Measurements from ENCODE around the gene CIAO3. TPM values are rescaled to one million over a fixed set of nuclear protein-coding genes. Genes with fewer than 3 reads are reported as not detected.

The CIAO3 gene
- total and polyA plus RNA-seq, 2 experiments from 2014 or later: 43.3 to 67.7 TPM

DNA sequence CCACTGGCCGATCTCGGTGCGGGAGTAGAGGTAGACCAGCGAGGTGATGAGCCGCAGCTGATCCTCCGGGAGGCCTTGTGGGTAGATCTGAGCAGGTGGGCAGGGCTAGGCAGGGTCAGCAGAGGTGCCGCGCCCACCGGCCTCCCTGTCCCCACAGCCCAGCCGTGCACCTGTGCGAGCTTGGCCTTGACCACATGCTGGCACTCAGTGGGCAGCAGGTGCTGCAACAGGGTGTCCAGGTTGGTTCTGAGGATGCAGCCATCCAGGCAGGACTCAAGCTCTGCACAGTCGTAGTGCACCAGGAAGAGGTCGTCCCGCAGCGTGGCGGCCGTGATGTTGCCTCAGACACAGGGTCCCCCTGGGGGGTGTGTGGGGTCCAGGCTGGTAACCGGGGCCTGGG lies 32.2 kb upstream of the CIAO3 start:
- Histone ChIP-seq H3K27ac (no peak overlapping the region), H3K4me1 (ENCODE audit: low read depth) (peaks cover 6% of the 10 kb centered on the region), H3K36me3 (no peaks in the 10 kb centered on the region), H3K4me3 (no peak overlapping the region), H3K27me3 (no peaks in the 10 kb centered on the region), H3K9me3 (ENCODE audit: low read depth) (no peaks in the 10 kb centered on the region)
- TF ChIP-seq, protein P1, sequence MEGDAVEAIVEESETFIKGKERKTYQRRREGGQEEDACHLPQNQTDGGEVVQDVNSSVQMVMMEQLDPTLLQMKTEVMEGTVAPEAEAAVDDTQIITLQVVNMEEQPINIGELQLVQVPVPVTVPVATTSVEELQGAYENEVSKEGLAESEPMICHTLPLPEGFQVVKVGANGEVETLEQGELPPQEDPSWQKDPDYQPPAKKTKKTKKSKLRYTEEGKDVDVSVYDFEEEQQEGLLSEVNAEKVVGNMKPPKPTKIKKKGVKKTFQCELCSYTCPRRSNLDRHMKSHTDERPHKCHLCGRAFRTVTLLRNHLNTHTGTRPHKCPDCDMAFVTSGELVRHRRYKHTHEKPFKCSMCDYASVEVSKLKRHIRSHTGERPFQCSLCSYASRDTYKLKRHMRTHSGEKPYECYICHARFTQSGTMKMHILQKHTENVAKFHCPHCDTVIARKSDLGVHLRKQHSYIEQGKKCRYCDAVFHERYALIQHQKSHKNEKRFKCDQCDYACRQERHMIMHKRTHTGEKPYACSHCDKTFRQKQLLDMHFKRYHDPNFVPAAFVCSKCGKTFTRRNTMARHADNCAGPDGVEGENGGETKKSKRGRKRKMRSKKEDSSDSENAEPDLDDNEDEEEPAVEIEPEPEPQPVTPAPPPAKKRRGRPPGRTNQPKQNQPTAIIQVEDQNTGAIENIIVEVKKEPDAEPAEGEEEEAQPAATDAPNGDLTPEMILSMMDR (IDR thresholded peaks at IDR 0.05; ENCODE audit: low read depth, low read length): no peak
- no peak for DNase-seq (ENCODE audit: low read depth in 1 of 2, low spot score in 1 of 2)

DNA sequence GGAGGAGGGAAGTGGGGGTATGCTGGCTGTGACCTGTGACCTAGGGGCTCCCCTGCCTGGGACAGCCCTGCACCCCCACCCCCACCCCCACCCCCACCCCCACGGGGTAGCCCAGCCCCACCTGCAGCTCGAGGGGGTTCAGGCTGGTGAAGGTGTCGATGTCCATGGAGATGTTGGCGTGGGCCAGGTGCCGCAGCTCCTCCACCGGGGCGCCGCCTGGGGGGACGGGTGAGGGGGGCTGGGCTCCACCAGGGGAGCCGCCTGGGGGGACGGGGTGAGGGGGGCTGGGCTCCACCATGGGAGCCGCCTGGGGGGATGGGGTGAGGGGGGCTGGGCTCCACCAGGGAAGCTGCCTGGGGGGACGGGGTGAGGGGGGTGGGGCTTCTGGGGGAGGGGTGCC lies 29.6 kb upstream of the CIAO3 start:
- no peaks in the 10 kb centered on the region for H3K9me3 ChIP-seq (ENCODE audit: low read depth)
- TF ChIP-seq, protein P1 (IDR thresholded peaks at IDR 0.05; ENCODE audit: low read depth, low read length): no peak
- H3K4me3 ChIP-seq: no peak overlapping the region
- H3K36me3 ChIP-seq: no peaks in the 10 kb centered on the region
- no peak overlapping the region for H3K27ac ChIP-seq
- no peaks in the 10 kb centered on the region for H3K4me1 ChIP-seq (ENCODE audit: low read depth)
- DNase-seq (ENCODE audit: low read depth in 1 of 2, low spot score in 1 of 2): no peak
- no peaks in the 10 kb centered on the region for H3K27me3 ChIP-seq

DNA sequence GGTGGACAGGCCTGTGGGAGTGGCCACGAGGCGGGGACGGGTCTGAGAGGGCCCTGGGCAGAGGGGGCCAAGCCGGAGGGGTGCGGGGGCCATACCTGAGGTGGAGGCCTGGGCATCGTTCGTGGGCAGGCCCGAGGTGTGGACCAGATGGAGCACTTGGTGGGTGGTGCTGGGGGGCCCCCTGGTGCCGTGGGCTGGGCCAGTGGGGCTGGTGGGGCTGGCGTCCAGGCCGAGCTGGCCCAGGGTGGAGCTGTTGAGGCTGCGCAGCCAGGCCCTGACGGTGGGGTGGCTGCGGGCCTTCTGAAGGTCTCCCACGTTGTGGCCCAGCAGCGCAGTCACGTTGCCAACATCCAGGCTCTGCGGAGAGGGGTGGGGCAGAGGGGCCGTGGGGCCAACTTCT lies 29.1 kb upstream of the CIAO3 start:
- Histone ChIP-seq H3K36me3 (no peaks in the 10 kb centered on the region), H3K4me1 (ENCODE audit: low read depth) (no peaks in the 10 kb centered on the region), H3K4me3 (no peak overlapping the region), H3K27me3 (no peaks in the 10 kb centered on the region), H3K27ac (no peak overlapping the region), H3K9me3 (ENCODE audit: low read depth) (no peaks in the 10 kb centered on the region)
- no peak for DNase-seq (ENCODE audit: low read depth in 1 of 2, low spot score in 1 of 2)
- TF ChIP-seq, protein P1 (IDR thresholded peaks at IDR 0.05; ENCODE audit: low read depth, low read length): no peak

DNA sequence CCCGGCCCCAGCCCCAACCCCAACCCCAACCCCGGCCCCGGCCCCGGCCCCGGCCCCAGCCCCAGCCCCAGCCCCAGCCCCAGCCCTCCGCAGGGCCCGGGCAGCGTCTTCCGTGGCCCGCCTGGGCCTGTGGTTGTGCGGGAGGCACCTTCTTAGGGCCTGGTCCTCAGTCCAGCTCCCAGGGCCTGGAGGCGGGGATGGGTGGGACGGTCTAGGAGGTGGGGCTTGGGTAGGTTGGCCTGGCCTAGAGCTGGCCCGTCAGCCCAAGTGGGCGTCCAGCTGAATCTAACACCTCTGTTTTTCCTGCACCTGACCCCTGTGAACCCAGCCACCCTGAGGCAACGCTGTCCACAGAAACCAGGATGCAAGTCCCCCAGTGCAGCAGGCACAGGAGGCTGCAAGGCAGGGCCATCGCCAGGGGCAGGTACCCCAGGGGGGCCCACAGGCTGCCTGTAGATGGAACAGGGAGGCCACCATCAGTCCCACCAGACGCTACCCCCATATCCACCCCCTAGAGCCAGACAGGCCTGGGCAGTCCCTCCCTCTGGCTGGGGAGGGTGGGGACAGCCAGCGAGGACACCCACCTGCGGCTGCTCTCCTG lies 28.5 kb upstream of the CIAO3 start:
- no peak overlapping the region for H3K4me3 ChIP-seq

DNA sequence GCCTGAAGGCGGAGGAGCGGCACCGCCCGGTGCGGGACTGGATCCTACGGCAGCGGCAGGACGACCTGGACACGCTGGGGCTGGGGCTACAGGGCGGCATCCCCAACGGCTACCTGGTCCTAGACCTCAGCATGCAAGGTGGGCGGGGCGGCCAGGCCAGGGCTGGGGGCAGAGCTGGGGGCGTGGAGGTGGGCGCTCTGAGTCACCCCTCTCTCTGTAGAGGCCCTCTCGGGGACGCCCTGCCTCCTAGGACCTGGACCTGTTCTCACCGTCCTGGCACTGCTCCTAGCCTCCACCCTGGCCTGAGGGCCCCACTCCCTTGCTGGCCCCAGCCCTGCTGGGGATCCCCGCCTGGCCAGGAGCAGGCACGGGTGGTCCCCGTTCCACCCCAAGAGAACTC lies 27.6 kb upstream of the CIAO3 start:
- H3K27ac ChIP-seq: no peak overlapping the region
- no peaks in the 10 kb centered on the region for H3K27me3 ChIP-seq
- H3K9me3 ChIP-seq (ENCODE audit: low read depth): no peaks in the 10 kb centered on the region
- H3K36me3 ChIP-seq: no peaks in the 10 kb centered on the region
- no peak overlapping the region for H3K4me3 ChIP-seq
- TF ChIP-seq, protein P1 (IDR thresholded peaks at IDR 0.05; ENCODE audit: low read depth, low read length): no peak
- no peaks in the 10 kb centered on the region for H3K4me1 ChIP-seq (ENCODE audit: low read depth)
- no peak for DNase-seq (ENCODE audit: low read depth in 1 of 2, low spot score in 1 of 2)

More for the DNA sequence above, 28.5 kb upstream of the CIAO3 start:
- no peaks in the 10 kb centered on the region for H3K36me3 ChIP-seq
- TF ChIP-seq, protein P1 (IDR thresholded peaks at IDR 0.05; ENCODE audit: low read depth, low read length): no peak
- no peaks in the 10 kb centered on the region for H3K9me3 ChIP-seq (ENCODE audit: low read depth)
- H3K27me3 ChIP-seq: no peaks in the 10 kb centered on the region
- no peaks in the 10 kb centered on the region for H3K4me1 ChIP-seq (ENCODE audit: low read depth)
- H3K27ac ChIP-seq: no peak overlapping the region
- no peak for DNase-seq (ENCODE audit: low read depth in 1 of 2, low spot score in 1 of 2)
